IPS-NIHi7 (cell line): Measurements from ENCODE around the gene NPIPB6.
"Not testable (repeated sequence)": the region's sequence is repeated elsewhere in the genome, so short reads cannot be mapped to it uniquely, and the experiment has no call there.

ENCODE experiments used
- DNase-seq: peaks from one replicate; pipeline ENCODE4 v3.0.0; 2012; ENCODE audit warnings: mixed read lengths; ENCODE audit errors: extremely low spot score

The NPIPB6 gene

GRCh38 chr16:28363408-28363807 lies at the start of gene NPIPB6:
Gene NPIPB6, minus strand, starts transcription at chr16:28363508. Its CDS starts 686 bp downstream, at chr16:28362822.
- not testable (repeated sequence) for DNase-seq

GRCh38 chr16:28403220-28404072 lies 40.1 kb upstream of the NPIPB6 start, which contains the start of gene EIF3CL:
Gene EIF3CL, minus strand, starts transcription at chr16:28403841. Its CDS starts 223 bp downstream, at chr16:28403618.
- DNase-seq: not testable (repeated sequence)

GRCh38 chr16:28392054-28392453 lies 28.7 kb upstream of the NPIPB6 start:
- not testable (repeated sequence) for DNase-seq

- not testable (repeated sequence) for DNase-seq
Observed at GRCh38 chr16:28382177-28382867, 19.0 kb upstream of the NPIPB6 start.

GRCh38 chr16:28377822-28378221 lies 14.5 kb upstream of the NPIPB6 start:
- DNase-seq: not testable (repeated sequence)

- not testable (repeated sequence) for DNase-seq
Observed at GRCh38 chr16:28377108-28377625, 13.9 kb upstream of the NPIPB6 start.

- DNase-seq: not testable (repeated sequence)
Observed at GRCh38 chr16:28375115-28375514, 11.8 kb upstream of the NPIPB6 start.

GRCh38 chr16:28374281-28374680 lies 11.0 kb upstream of the NPIPB6 start:
- DNase-seq: not testable (repeated sequence)

- DNase-seq: not testable (repeated sequence)
Observed at GRCh38 chr16:28367926-28368325, 4.6 kb upstream of the NPIPB6 start.

GRCh38 chr16:28364268-28365173 lies 1.2 kb upstream of the NPIPB6 start:
- not testable (repeated sequence) for DNase-seq

GRCh38 chr16:28362600-28362999 lies 708 bp downstream of the NPIPB6 start:
- not testable (repeated sequence) for DNase-seq

GRCh38 chr16:28338230-28338629 lies 25.1 kb downstream of the NPIPB6 start:
- not testable (repeated sequence) for DNase-seq

GRCh38 chr16:28336940-28337710 lies 26.2 kb downstream of the NPIPB6 start:
- DNase-seq: not testable (repeated sequence)

- not testable (repeated sequence) for DNase-seq
Observed at GRCh38 chr16:28335678-28336077, 27.6 kb downstream of the NPIPB6 start.

- DNase-seq: not testable (repeated sequence)
Observed at GRCh38 chr16:28332632-28333031, 30.7 kb downstream of the NPIPB6 start.

GRCh38 chr16:28330981-28331380 lies 32.3 kb downstream of the NPIPB6 start:
- not testable (repeated sequence) for DNase-seq

- peak; percentile 35 for DNase-seq
Observed at GRCh38 chr16:28330232-28330631, 33.1 kb downstream of the NPIPB6 start.

GRCh38 chr16:28326881-28327610 lies 36.3 kb downstream of the NPIPB6 start:
- peak; percentile 83 for DNase-seq

GRCh38 chr16:28324887-28325279 lies 38.4 kb downstream of the NPIPB6 start:
- no peak for DNase-seq
